ENCODE measurements around the gene JMJD4. TPM values are rescaled to one million over a fixed set of nuclear protein-coding genes. Genes with fewer than 3 reads are reported as not detected.

The JMJD4 gene
- total and polyA plus RNA-seq, 2 donors (not counting 3 experiments of a cell fraction or from before 2014, with no cell fraction given): 17.3 to 31.2 TPM

DNA sequence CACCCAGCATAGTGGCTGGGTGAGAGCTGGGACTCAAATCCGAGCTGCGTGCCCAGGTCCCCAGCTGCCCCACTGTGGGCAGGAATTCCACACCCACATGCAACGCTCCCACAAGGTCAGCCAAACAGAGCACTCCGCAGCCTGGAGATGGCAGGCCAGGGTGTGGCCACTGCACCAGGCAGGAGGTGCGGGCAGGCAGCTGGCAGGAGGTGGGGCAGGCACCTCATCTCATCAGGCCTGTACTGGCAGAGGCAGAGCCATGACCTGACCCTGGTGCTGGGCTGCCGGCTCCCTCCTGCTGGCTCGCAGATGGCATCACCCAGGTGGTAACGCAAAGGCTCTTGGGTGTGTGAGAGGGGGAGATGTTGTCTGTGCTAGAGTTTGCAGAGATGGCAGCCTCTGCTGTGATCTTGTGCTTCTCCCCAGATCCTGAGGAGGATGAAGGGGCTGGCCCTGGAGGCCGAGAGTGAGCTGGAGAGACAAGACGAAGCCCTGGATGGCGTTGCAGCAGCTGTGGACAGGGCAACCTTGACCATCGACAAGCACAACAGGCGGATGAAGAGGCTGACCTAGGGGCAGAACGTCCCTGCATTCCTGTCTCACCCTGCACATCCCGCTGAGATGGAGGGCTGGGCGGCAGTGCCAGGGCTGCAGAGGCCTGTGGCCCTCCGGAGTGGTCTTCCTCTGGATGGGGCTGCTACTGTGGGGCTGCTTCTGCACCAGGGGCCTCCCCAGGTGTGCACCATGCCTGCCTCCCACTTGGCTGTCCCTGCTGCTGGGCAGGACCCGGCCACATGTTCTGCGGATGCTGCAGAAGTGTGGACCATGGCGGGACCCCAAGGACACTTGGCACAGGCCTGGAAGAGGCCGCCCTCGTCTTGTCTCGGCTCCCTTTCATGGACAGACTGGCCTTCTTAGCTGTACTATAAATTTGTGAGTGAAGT lies 45.3 kb upstream of the JMJD4 start:
- intact Hi-C loops (cut with micrococcal nuclease): loop anchor here (10.0 kb wide), 2 partner anchors 304 to 384 kb away; partner anchors contain the start of genes ARF1 and IBA57
- no peak overlapping the region for H3K4me3 ChIP-seq (replicated peaks in 1 of 3; ENCODE audit: insufficient read depth in 1 of 3, low read depth in 1 of 3, low read length in 3 of 3)

More for the DNA sequence above, 45.3 kb upstream of the JMJD4 start:
- H3K27me3 ChIP-seq (ENCODE audit: control insufficient read depth in 2 of 2, insufficient read depth in 2 of 2, low read length in 2 of 2): no peaks in the 10 kb centered on the region
- dilution Hi-C loops (cut with MboI; ENCODE audit: extremely low pct_ligation_motif_present, low sequenced_read_pairs): no loop called here
- no peak overlapping the region for H3K4me2 ChIP-seq (ENCODE audit: insufficient read depth, low read length)
- no TSS peak for BruUV-seq (replicated peaks)
- H4K20me1 ChIP-seq (replicated peaks; ENCODE audit: control insufficient read depth, extremely low read depth, insufficient read depth, low read length): no peaks in the 10 kb centered on the region
- H2AFZ ChIP-seq (ENCODE audit: low read depth, low read length): no peak overlapping the region
- TF ChIP-seq JUN (IDR thresholded peaks at IDR 0.05; ENCODE audit: borderline replicate concordance, insufficient read depth, insufficient read length, low read depth) (no peak), GATA2 (IDR thresholded peaks at IDR 0.05; ENCODE audit: insufficient read depth, insufficient read length, low read depth, low read length) (no peak), EZH2 (IDR thresholded peaks at IDR 0.05; ENCODE audit: borderline replicate concordance, low read depth, low read length, severe bottlenecking) (no peak), POLR2A (IDR thresholded peaks at IDR 0.05; ENCODE audit: low read depth, low read length) (no peak), FOS (IDR thresholded peaks at IDR 0.05; ENCODE audit: borderline replicate concordance, insufficient read depth, low read length) (no peak), POLR2AphosphoS5 (IDR thresholded peaks at IDR 0.05; ENCODE audit: insufficient read depth, low read depth, low read length) (no peak), MYC (IDR thresholded peaks at IDR 0.05; ENCODE audit: low read depth, low read length) (no peak)
- TF ChIP-seq, protein P1, sequence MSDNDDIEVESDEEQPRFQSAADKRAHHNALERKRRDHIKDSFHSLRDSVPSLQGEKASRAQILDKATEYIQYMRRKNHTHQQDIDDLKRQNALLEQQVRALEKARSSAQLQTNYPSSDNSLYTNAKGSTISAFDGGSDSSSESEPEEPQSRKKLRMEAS (IDR thresholded peaks at IDR 0.05; ENCODE audit: insufficient read depth, insufficient read length): no peak
- TF ChIP-seq, protein P2, sequence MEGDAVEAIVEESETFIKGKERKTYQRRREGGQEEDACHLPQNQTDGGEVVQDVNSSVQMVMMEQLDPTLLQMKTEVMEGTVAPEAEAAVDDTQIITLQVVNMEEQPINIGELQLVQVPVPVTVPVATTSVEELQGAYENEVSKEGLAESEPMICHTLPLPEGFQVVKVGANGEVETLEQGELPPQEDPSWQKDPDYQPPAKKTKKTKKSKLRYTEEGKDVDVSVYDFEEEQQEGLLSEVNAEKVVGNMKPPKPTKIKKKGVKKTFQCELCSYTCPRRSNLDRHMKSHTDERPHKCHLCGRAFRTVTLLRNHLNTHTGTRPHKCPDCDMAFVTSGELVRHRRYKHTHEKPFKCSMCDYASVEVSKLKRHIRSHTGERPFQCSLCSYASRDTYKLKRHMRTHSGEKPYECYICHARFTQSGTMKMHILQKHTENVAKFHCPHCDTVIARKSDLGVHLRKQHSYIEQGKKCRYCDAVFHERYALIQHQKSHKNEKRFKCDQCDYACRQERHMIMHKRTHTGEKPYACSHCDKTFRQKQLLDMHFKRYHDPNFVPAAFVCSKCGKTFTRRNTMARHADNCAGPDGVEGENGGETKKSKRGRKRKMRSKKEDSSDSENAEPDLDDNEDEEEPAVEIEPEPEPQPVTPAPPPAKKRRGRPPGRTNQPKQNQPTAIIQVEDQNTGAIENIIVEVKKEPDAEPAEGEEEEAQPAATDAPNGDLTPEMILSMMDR (IDR thresholded peaks at IDR 0.05; ENCODE audit: extremely low read depth in 1 of 2, insufficient read depth in 1 of 2, low read depth in 1 of 2, low read length in 2 of 2): no peak
- ChIA-PET CTCF (interaction anchor here (1.0 kb wide), 1 partner anchor 173 kb away, joined by 3 read pairs; no protein-coding TSS in a partner anchor), POLR2A (no interaction called here)
- no peaks in the 10 kb centered on the region for H3K79me2 ChIP-seq (ENCODE audit: control insufficient read depth, insufficient read depth, low read length)
- peaks cover 0 to 6% of the 10 kb centered on the region in 2 experiments for H3K36me3 ChIP-seq (ENCODE audit: control insufficient read depth in 2 of 2, extremely low read depth in 1 of 2, insufficient read depth in 2 of 2, low read length in 2 of 2)
- no peak for FAIRE-seq
- H3K27ac ChIP-seq (ENCODE audit: insufficient read depth, low read depth, low read length): no peak overlapping the region
- H3K9me3 ChIP-seq (replicated peaks; ENCODE audit: control insufficient read depth, insufficient read depth, low read length): no peaks in the 10 kb centered on the region
- H3K9ac ChIP-seq (replicated peaks; ENCODE audit: extremely low read depth, insufficient read depth, low read length): no peak overlapping the region
- no peak for DNase-seq (ENCODE audit: low read depth, low spot score)
- no peaks in the 10 kb centered on the region for H3K9me1 ChIP-seq (replicated peaks; ENCODE audit: control insufficient read depth, extremely low read depth, insufficient read depth, low read length)
- peaks cover 10% of the 10 kb centered on the region for H3K4me1 ChIP-seq (ENCODE audit: control insufficient read depth, extremely low read depth, insufficient read depth, low read length)

Data from endothelial cell of umbilical vein (primary cell).